ENCODE results near the gene EFHD1.
"Not testable (repeated sequence)": the region's sequence is repeated elsewhere in the genome, so short reads cannot be mapped to it uniquely, and the experiment has no call there.

EFHD1 gene

GRCh38 chr2:232674491-232674890 lies 41.1 kb downstream of the EFHD1 start:
- H3K4me3 Mint-ChIP-seq: no peak overlapping the region
- peaks cover 4% of the 10 kb centered on the region in 2 donors for H3K4me1 Mint-ChIP-seq (ENCODE audit: low read depth in 2 of 2)
- H3K27me3 Mint-ChIP-seq: peaks cover 31 to 35% of the 10 kb centered on the region in 2 donors
- ATAC-seq (replicated peaks) (no peak), DNase-seq (no peak)
- no peak overlapping the region for H3K27ac Mint-ChIP-seq
- no peaks in the 10 kb centered on the region for H3K9me3 Mint-ChIP-seq
- H3K36me3 Mint-ChIP-seq (ENCODE audit: insufficient read depth): no peaks in the 10 kb centered on the region

- no peaks in the 10 kb centered on the region for H3K36me3 Mint-ChIP-seq (ENCODE audit: insufficient read depth)
- no peaks in the 10 kb centered on the region for H3K9me3 Mint-ChIP-seq
- DNase-seq (no peak), ATAC-seq (replicated peaks) (no peak)
- peaks cover 4% of the 10 kb centered on the region in 2 donors for H3K4me1 Mint-ChIP-seq (ENCODE audit: low read depth in 2 of 2)
- H3K27ac Mint-ChIP-seq: no peak overlapping the region
- peaks cover 30 to 34% of the 10 kb centered on the region in 2 donors for H3K27me3 Mint-ChIP-seq
- no peak overlapping the region for H3K4me3 Mint-ChIP-seq
These were observed 42.0 kb downstream of the EFHD1 start for GRCh38 chr2:232675381-232675780.

GRCh38 chr2:232680006-232680405 lies 46.6 kb downstream of the EFHD1 start:
- H3K4me3 Mint-ChIP-seq: no peak overlapping the region
- no peak overlapping the region for H3K27ac Mint-ChIP-seq
- DNase-seq (no peak), ATAC-seq (replicated peaks) (no peak)
- H3K4me1 Mint-ChIP-seq (ENCODE audit: low read depth in 2 of 2): peaks cover 4% of the 10 kb centered on the region in 2 donors
- no peaks in the 10 kb centered on the region for H3K36me3 Mint-ChIP-seq (ENCODE audit: insufficient read depth)
- H3K27me3 Mint-ChIP-seq: peaks cover 28 to 58% of the 10 kb centered on the region in 2 donors
- H3K9me3 Mint-ChIP-seq: no peaks in the 10 kb centered on the region

DNA sequence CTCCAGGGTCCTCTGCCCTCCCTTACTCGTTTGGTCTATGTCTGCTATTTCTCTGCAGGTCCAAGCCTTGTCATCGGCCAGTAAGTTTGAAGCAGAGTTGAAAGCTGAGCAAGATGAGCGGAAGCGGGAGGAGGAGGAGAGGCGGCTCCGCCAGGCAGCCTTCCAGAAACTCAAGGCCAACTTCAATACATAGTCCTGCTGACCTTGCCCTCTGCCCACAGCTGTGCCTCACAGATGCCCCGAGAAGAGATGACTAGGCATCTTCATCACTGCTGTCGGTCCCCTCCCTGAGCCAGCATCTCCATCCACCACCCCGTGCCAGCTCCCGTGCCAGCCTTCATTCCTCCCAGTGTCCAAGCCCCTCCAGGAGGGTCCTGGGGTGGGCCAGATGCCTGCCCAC lies 48.1 kb downstream of the EFHD1 start:
- Mint-ChIP-seq H3K9me3 (no peaks in the 10 kb centered on the region), H3K4me1 (ENCODE audit: low read depth in 2 of 2) (peaks cover under 1 to 2% of the 10 kb centered on the region in 2 donors), H3K4me3 (no peak overlapping the region), H3K27ac (no peak overlapping the region), H3K36me3 (ENCODE audit: insufficient read depth) (no peaks in the 10 kb centered on the region), H3K27me3 (peaks cover 28 to 52% of the 10 kb centered on the region in 2 donors)
- ATAC-seq (replicated peaks) (no peak), DNase-seq (no peak)

- no peak for DNase-seq
- Mint-ChIP-seq H3K4me1 (ENCODE audit: low read depth in 2 of 2) (no peaks in the 10 kb centered on the region), H3K9me3 (no peaks in the 10 kb centered on the region), H3K27me3 (peaks cover 27 to 52% of the 10 kb centered on the region in 2 donors), H3K27ac (no peak overlapping the region), H3K36me3 (ENCODE audit: insufficient read depth) (no peaks in the 10 kb centered on the region), H3K4me3 (no peak overlapping the region)
- no peak for ATAC-seq (replicated peaks)
These were observed 50.0 kb downstream of the EFHD1 start for GRCh38 chr2:232683368-232683767.

- H3K36me3 Mint-ChIP-seq (ENCODE audit: insufficient read depth); H3K9me3 Mint-ChIP-seq; H3K4me3 Mint-ChIP-seq; H3K27ac Mint-ChIP-seq; ATAC-seq (replicated peaks); DNase-seq; H3K4me1 Mint-ChIP-seq (ENCODE audit: low read depth in 2 of 2): not testable (repeated sequence)
- H3K27me3 Mint-ChIP-seq: peaks cover 12 to 34% of the 10 kb centered on the region in 2 donors
These were observed 52.0 kb downstream of the EFHD1 start for GRCh38 chr2:232685391-232685790.

DNA sequence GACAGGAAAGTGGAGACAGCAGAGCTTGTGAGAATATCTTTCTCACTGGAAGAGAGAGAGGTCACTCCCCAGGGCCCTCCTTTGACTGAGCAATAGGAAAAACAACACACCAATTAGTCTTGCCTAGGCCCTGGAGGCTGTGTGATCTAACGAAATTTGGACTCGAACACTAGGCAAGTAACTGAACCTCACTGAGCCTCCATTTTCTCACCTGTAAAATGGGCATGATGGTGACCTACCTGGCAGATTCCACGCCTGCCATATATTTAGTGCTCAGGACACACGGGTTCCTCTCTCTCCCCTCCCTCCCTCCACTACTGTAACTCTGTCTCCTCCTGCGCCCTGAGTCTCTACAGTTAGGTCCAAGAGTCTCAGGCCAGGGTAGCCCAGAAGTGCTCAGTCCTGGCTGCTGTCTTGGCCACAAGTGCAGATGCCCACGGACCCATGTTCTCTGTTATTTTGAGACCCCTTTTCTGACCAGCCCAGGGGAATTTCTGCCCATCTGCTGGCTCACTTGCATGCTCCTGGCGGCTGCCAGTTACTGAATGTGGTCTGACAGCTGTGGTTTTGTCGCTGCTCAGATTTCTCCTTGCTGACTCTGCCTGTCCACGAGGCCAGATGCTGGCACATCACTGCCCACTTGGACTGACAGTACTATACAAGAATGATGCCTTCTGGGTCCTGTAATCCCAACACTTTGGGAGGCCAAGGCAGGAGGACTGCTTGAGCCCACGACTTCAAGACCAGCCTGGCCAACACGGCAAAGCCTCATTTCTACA lies 54.2 kb downstream of the EFHD1 start:
- Mint-ChIP-seq H3K27ac (no peak overlapping the region), H3K9me3 (no peaks in the 10 kb centered on the region), H3K4me1 (ENCODE audit: low read depth in 2 of 2) (no peaks in the 10 kb centered on the region), H3K36me3 (ENCODE audit: insufficient read depth) (no peaks in the 10 kb centered on the region), H3K4me3 (no peak overlapping the region), H3K27me3 (peaks cover 0 to 19% of the 10 kb centered on the region in 2 donors)
- DNase-seq (no peak), ATAC-seq (replicated peaks) (no peak)

DNA sequence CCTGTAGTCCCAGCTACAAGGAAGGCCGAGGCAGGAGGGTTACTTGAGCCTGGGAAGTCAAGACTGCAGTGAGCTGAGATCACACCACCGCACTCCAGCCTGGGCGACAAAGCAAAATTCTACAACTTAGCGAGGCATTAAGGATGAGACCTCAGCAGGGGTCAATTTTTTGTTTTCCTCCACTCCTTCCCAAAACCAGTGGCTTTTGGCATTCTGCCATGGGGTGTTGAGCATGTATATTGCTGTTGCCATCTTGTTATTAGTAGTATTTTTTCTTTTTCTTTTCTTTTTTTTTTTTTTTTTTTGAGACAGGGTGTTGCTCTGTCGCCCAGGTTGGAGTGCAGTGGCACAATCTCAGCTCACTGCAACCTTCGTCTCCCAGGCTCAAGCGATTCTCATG lies 54.8 kb downstream of the EFHD1 start:
- ATAC-seq (replicated peaks) (no peak), DNase-seq (no peak)
- Mint-ChIP-seq H3K9me3 (no peaks in the 10 kb centered on the region), H3K4me3 (no peak overlapping the region), H3K27me3 (peaks cover 0 to 13% of the 10 kb centered on the region in 2 donors), H3K4me1 (ENCODE audit: low read depth in 2 of 2) (no peaks in the 10 kb centered on the region), H3K27ac (no peak overlapping the region), H3K36me3 (ENCODE audit: insufficient read depth) (no peaks in the 10 kb centered on the region)

DNA sequence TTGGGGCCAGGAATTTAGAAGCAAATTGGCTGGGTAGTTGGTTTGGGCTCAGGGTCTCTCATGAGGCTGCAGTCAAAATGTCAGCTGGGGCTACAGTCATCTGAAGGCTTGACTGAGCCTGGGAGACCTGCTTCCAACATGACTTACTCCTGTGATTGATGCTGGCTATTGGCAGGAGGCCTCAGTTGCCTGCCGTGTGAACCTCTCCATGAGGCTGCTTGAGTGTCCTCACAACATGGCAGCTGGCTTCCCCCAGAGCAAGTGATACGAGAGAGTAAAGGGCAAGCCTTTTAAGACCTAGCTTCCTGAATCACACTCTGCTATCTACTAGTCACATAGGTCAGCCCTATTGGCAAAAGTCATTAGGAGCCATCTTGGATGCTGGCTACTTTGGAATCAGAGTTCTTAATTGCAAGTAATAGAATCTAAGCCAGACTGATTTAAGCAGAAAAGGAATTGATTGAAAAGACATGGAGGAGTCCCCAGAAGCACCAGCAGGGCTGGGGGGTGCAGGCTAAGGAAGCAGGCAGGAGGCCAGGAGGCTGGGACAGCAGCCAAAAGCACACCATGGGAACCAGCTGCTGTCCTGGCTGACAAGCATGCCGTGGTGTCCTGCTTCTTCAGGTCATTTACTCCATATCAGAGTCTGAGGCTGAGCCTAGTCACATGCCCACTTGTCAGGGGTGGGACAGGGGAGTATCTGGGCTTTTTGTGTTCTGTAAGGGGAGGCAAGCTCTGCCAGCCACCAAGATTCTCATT lies 55.9 kb downstream of the EFHD1 start:
- ATAC-seq (replicated peaks) (no peak), DNase-seq (no peak)
- Mint-ChIP-seq H3K27me3 (peaks cover 0 to 1% of the 10 kb centered on the region in 2 donors), H3K4me3 (no peak overlapping the region), H3K4me1 (ENCODE audit: low read depth in 2 of 2) (no peaks in the 10 kb centered on the region), H3K27ac (no peak overlapping the region), H3K9me3 (no peaks in the 10 kb centered on the region), H3K36me3 (ENCODE audit: insufficient read depth) (no peaks in the 10 kb centered on the region)

DNA sequence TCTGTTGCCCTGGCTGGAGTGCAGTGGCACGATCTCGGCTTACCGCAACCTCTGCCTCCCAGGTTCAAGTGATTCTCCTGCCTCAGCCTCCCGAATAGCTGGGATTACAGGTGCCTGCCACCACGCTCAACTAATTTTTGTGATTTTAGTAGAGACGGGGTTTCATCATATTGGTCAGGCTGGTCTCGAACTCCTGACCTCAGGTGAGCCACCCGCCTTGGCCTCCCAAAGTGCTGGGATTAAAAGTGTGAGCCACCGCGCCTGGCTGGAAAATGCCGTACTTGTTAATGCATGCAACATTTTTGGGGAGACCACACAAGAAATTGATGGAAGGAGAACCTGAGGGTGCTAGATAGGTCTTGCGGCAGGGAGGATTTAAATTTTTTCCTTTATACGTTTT lies 57.7 kb downstream of the EFHD1 start:
- not testable (repeated sequence) for DNase-seq; H3K9me3 Mint-ChIP-seq; H3K4me1 Mint-ChIP-seq (ENCODE audit: low read depth in 2 of 2); H3K36me3 Mint-ChIP-seq (ENCODE audit: insufficient read depth); H3K4me3 Mint-ChIP-seq; ATAC-seq (replicated peaks); H3K27me3 Mint-ChIP-seq; H3K27ac Mint-ChIP-seq

DNA sequence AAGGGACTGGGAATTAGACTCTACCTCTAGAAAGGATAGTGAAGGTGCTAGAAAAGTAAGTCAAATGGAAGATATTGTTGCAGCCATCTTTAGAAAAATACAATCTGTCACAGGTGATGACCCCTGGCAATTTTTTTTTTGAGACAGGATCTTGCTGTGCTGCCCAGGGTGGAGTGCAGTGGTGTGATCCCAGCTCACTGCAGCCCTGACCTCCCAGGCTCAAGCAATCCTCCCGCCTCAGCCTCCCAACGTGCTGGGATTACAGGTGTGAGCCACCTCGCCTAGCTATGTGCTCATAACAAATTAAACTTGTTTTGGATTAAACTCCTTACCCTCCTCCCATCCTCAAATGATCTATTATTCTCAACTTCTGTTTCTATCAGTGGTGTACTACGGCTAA lies 59.9 kb downstream of the EFHD1 start:
- DNase-seq: no peak
- Mint-ChIP-seq H3K9me3 (no peaks in the 10 kb centered on the region), H3K4me3 (no peak overlapping the region), H3K4me1 (ENCODE audit: low read depth in 2 of 2) (peaks cover 8 to 11% of the 10 kb centered on the region in 2 donors), H3K27me3 (no peaks in the 10 kb centered on the region), H3K36me3 (ENCODE audit: insufficient read depth) (peaks cover 16% of the 10 kb centered on the region), H3K27ac (no peak overlapping the region)
- no peak for ATAC-seq (replicated peaks)

- DNase-seq (no peak), ATAC-seq (replicated peaks) (no peak)
- Mint-ChIP-seq H3K4me3 (peak overlapping the region; percentile 91 to 92), H3K36me3 (ENCODE audit: insufficient read depth) (peaks cover 26% of the 10 kb centered on the region), H3K4me1 (ENCODE audit: low read depth in 2 of 2) (peaks cover 29 to 31% of the 10 kb centered on the region in 2 donors), H3K27me3 (no peaks in the 10 kb centered on the region), H3K9me3 (no peaks in the 10 kb centered on the region), H3K27ac (peak overlapping the region; percentile 89 to 92)
These were observed 63.2 kb downstream of the EFHD1 start for GRCh38 chr2:232696609-232697058.

- Mint-ChIP-seq H3K36me3 (ENCODE audit: insufficient read depth) (peaks cover 26% of the 10 kb centered on the region), H3K27ac (peak within 1 kb of the TSS; percentile 89 to 92), H3K4me1 (ENCODE audit: low read depth in 2 of 2) (peaks cover 30 to 31% of the 10 kb centered on the region in 2 donors), H3K4me3 (peak within 1 kb of the TSS; percentile 91 to 92), H3K27me3 (no peaks in the 10 kb centered on the region), H3K9me3 (no peaks in the 10 kb centered on the region)
- ATAC-seq (replicated peaks) (peak; percentile 88), DNase-seq (peak; percentile 81 to 84 (median 82))
These were observed 63.8 kb downstream of the EFHD1 start, which contains the start of gene GIGYF2 for GRCh38 chr2:232697059-232697806. GIGYF2 (plus strand) TSS chr2:232697331; CDS start chr2:232735198, 37,867 bp downstream.

Data from effector memory CD8-positive, alpha-beta T cell (primary cell).